ENCODE measurements around the gene PRMT1. TPM values are rescaled to one million over a fixed set of nuclear protein-coding genes. Genes with fewer than 3 reads are reported as not detected.

PRMT1 gene
- total RNA-seq, 1 donor from 2014 or later = 362 TPM

DNA sequence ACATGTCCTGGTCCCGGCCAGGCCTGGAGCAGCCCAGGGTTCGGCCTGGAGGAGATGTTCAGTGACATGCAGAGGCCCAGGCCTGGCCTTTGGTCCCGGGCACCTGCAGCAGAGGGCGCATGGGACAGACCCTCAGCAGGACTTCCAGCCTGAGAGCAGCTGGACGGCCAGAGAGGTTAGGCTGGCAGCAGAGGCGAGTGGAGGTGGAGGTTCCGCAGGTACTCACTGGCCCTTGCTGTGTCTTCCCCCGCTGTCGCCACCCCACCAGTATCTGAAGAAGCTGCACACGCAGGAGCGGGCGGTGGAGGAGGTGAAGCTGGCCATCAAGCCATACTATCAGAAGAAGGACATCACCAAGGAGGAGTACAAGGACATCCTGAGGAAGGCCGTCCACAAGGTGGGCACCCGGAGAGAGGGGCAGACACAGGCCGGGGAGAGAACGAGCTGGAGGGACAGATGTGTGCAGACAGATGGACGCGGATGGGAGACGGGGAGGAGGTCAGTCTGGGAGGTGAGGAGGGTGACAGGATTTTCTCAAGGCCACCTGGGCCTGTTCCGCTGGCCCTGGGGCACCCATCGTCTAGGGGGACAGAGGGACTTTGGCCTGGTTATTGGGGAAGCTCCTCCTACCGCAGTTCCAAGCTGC, 19.5 kb upstream of the PRMT1 start:
- H3K4me3 ChIP-seq (ENCODE audit: low read length in 3 of 3) = no peak overlapping the region
- no peaks in the 10 kb centered on the region for H3K9me3 ChIP-seq (ENCODE audit: control insufficient read depth in 3 of 3, low read length in 3 of 3)
- peaks cover 79 to 82% (median 81%) of the 10 kb centered on the region in 3 donors for H3K36me3 ChIP-seq (ENCODE audit: control insufficient read depth in 3 of 3, insufficient read depth in 3 of 3, low read length in 3 of 3)
- H3K4me1 ChIP-seq (ENCODE audit: control insufficient read depth in 3 of 3, insufficient read depth in 3 of 3, low read length in 3 of 3) = no peaks in the 10 kb centered on the region
- H3K27ac ChIP-seq (ENCODE audit: low read depth, low read length) = no peak overlapping the region
- H3K27me3 ChIP-seq (ENCODE audit: control insufficient read depth in 3 of 3, insufficient read depth in 3 of 3, low read length in 3 of 3) = no peaks in the 10 kb centered on the region
- no peak overlapping the region for H3K9ac ChIP-seq (ENCODE audit: low read depth in 1 of 3, low read length in 3 of 3)

DNA sequence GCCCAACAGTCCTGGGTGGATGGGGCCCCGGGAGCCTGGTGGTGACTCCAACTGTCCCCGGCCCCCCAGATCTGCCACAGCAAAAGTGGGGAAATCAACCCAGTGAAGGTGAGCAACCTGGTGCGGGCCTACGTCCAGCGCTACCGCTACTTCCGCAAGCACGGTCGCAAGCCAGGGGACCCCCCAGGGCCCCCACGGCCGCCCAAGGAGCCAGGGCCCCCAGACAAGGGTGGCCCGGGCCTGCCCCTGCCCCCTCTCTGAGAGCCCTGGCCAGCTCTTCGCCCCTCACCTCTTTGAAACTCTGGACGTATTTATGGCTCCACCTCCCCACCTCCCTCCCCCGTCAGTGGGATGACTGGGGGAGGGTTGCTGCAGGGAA, 18.9 kb upstream of the PRMT1 start:
- Histone ChIP-seq H3K36me3 (ENCODE audit: control insufficient read depth in 3 of 3, insufficient read depth in 3 of 3, low read length in 3 of 3) (peaks cover 79 to 81% (median 80%) of the 10 kb centered on the region in 3 donors), H3K9ac (ENCODE audit: low read depth in 1 of 3, low read length in 3 of 3) (no peak overlapping the region), H3K4me1 (ENCODE audit: control insufficient read depth in 3 of 3, insufficient read depth in 3 of 3, low read length in 3 of 3) (peaks cover 0 to 2% (median 1%) of the 10 kb centered on the region in 3 donors), H3K4me3 (ENCODE audit: low read length in 3 of 3) (no peak overlapping the region), H3K27me3 (ENCODE audit: control insufficient read depth in 3 of 3, insufficient read depth in 3 of 3, low read length in 3 of 3) (no peaks in the 10 kb centered on the region), H3K9me3 (ENCODE audit: control insufficient read depth in 3 of 3, low read length in 3 of 3) (no peaks in the 10 kb centered on the region), H3K27ac (ENCODE audit: low read depth, low read length) (no peak overlapping the region)

DNA sequence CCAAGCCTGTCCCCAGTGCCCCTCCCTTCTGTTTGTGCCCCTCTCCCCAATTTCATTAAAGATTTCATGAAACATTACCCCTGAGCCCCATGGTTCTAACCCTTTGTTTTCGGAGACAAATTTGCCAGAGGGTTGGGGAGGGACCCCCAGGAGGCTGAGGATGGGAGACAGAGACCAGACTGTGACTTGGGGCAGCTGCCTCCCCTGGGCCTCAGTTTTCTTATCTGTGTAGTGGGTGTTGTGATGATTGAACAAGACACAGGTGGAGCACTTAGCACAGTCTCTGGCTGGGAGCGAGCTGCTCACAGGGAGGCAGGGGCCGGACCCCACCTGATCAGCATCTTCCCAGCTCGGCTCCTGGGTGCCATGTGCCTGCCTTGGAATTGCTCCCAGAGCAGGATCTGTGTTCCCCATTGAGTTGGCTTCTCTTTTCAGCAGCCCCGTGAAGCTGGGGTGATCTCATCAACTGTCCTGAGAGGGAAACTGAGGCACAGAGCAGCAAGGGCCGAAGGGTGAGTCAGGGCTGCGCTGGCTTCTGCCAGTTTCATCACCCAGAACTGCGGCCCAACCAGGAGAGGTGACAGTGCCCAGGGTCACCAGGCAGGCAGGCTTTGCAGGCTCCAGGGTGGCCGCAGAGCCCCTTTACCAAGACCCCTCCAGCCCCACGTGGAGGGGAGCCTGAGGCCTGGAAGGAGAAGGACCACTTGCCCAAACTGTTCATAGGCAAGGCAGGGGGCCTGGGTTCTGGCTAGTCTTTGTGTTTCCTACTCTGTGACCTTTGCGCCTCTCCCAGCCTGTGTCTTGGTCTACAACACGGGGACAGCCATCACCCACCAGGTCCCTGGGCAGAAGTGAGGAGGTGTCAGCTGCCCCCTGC, 18.3 kb upstream of the PRMT1 start:
- H3K36me3 ChIP-seq (ENCODE audit: control insufficient read depth in 3 of 3, insufficient read depth in 3 of 3, low read length in 3 of 3) = peaks cover 75 to 79% (median 77%) of the 10 kb centered on the region in 3 donors
- H3K9ac ChIP-seq (ENCODE audit: low read depth in 1 of 3, low read length in 3 of 3) = peak overlapping the region in 1 of 3 donors; percentile 45
- H3K9me3 ChIP-seq (ENCODE audit: control insufficient read depth in 3 of 3, low read length in 3 of 3) = no peaks in the 10 kb centered on the region
- H3K4me3 ChIP-seq (ENCODE audit: low read length in 3 of 3) = no peak overlapping the region
- H3K4me1 ChIP-seq (ENCODE audit: control insufficient read depth in 3 of 3, insufficient read depth in 3 of 3, low read length in 3 of 3) = peaks cover 0 to 7% (median 5%) of the 10 kb centered on the region in 3 donors
- H3K27ac ChIP-seq (ENCODE audit: low read depth, low read length) = no peak overlapping the region
- no peaks in the 10 kb centered on the region for H3K27me3 ChIP-seq (ENCODE audit: control insufficient read depth in 3 of 3, insufficient read depth in 3 of 3, low read length in 3 of 3)

DNA sequence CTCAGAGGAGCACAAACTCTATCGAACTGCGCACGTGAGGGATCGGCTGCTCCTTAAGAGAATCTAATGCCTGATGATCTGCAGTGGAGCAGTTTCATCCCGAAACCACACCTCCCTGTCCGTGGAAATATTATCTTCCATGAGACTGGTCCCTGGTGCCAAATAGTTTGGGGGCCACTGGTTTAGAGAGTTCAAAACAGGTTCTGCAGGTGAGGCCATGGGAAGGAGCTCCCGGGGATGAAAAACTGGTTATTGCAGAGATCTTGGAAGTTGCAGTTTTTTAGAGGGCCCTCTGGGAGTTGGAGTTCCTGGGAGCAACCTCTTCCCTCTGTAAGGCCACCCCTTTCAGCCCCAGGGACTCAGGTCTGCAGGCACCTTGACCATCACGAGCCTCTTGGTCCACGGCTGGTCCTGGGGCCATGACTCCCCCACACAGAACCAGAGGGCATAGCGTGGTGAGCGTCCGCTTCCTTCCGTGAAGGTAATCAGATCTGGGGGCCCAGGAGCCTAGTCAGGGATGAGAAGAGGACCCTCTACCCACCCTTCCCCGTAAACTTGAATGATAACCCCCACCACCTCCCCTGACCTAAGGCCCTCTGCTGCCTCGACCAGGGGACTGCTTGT, 16.6 kb upstream of the PRMT1 start:
- no peak overlapping the region for H3K27ac ChIP-seq (ENCODE audit: low read depth, low read length)
- H3K36me3 ChIP-seq (ENCODE audit: control insufficient read depth in 3 of 3, insufficient read depth in 3 of 3, low read length in 3 of 3) = peaks cover 61 to 65% (median 63%) of the 10 kb centered on the region in 3 donors
- no peak overlapping the region for H3K9ac ChIP-seq (ENCODE audit: low read depth in 1 of 3, low read length in 3 of 3)
- H3K9me3 ChIP-seq (ENCODE audit: control insufficient read depth in 3 of 3, low read length in 3 of 3) = no peaks in the 10 kb centered on the region
- H3K27me3 ChIP-seq (ENCODE audit: control insufficient read depth in 3 of 3, insufficient read depth in 3 of 3, low read length in 3 of 3) = no peaks in the 10 kb centered on the region
- H3K4me1 ChIP-seq (ENCODE audit: control insufficient read depth in 3 of 3, insufficient read depth in 3 of 3, low read length in 3 of 3) = peaks cover 13 to 23% (median 20%) of the 10 kb centered on the region in 3 donors
- H3K4me3 ChIP-seq (ENCODE audit: low read length in 3 of 3) = no peak overlapping the region

DNA sequence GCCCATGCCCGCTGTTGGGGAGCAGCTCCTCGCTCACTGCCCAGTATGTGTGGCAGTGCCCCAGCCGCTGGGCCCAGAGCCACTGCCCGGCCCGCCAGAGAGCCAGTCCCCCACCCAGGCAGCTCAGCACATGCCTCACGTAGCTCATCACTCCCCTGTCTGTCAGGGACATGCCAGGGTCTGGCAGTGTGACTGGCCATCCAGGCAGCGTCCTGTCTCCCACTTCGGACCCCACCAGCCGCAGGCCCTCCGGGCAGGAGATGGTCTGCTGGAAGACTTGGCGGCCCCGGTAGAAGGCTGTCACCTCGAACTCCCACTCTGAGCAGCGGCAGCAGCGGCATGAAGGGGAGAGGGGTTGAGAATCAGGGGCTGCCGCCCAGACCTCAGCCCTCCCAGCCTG, 15.1 kb upstream of the PRMT1 start:
- H3K27me3 ChIP-seq (ENCODE audit: control insufficient read depth in 3 of 3, insufficient read depth in 3 of 3, low read length in 3 of 3) = no peaks in the 10 kb centered on the region
- H3K9ac ChIP-seq (ENCODE audit: low read depth in 1 of 3, low read length in 3 of 3) = no peak overlapping the region
- H3K36me3 ChIP-seq (ENCODE audit: control insufficient read depth in 3 of 3, insufficient read depth in 3 of 3, low read length in 3 of 3) = peaks cover 46 to 51% (median 49%) of the 10 kb centered on the region in 3 donors
- no peaks in the 10 kb centered on the region for H3K9me3 ChIP-seq (ENCODE audit: control insufficient read depth in 3 of 3, low read length in 3 of 3)
- no peak overlapping the region for H3K4me3 ChIP-seq (ENCODE audit: low read length in 3 of 3)
- H3K27ac ChIP-seq (ENCODE audit: low read depth, low read length) = no peak overlapping the region
- H3K4me1 ChIP-seq (ENCODE audit: control insufficient read depth in 3 of 3, insufficient read depth in 3 of 3, low read length in 3 of 3) = peaks cover 20 to 33% (median 28%) of the 10 kb centered on the region in 3 donors

DNA sequence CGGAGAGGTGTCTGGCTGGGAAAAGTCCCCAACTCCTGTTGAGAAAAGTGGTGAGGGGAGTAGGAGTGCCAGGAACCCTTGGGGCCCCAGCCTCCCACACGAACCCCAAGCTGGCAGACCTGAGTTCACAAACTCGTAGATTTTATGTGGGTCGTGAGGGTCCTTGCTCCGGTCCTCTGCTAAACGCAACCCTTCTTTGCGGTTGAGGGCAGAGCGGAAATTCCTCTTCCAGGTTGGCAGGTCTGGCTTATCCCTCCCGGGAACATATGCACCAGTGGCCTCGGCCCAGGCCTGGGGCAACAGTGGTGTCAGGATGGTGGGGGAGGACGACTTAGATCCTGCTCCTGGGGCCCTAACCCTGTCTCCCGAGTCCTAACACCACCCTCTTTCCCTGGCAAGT, 13.8 kb upstream of the PRMT1 start:
- no peaks in the 10 kb centered on the region for H3K27me3 ChIP-seq (ENCODE audit: control insufficient read depth in 3 of 3, insufficient read depth in 3 of 3, low read length in 3 of 3)
- no peak overlapping the region for H3K27ac ChIP-seq (ENCODE audit: low read depth, low read length)
- no peak overlapping the region for H3K9ac ChIP-seq (ENCODE audit: low read depth in 1 of 3, low read length in 3 of 3)
- H3K4me1 ChIP-seq (ENCODE audit: control insufficient read depth in 3 of 3, insufficient read depth in 3 of 3, low read length in 3 of 3) = peaks cover 20 to 33% (median 28%) of the 10 kb centered on the region in 3 donors
- no peak overlapping the region for H3K4me3 ChIP-seq (ENCODE audit: low read length in 3 of 3)
- no peaks in the 10 kb centered on the region for H3K9me3 ChIP-seq (ENCODE audit: control insufficient read depth in 3 of 3, low read length in 3 of 3)
- H3K36me3 ChIP-seq (ENCODE audit: control insufficient read depth in 3 of 3, insufficient read depth in 3 of 3, low read length in 3 of 3) = peaks cover 35 to 39% (median 38%) of the 10 kb centered on the region in 3 donors

DNA sequence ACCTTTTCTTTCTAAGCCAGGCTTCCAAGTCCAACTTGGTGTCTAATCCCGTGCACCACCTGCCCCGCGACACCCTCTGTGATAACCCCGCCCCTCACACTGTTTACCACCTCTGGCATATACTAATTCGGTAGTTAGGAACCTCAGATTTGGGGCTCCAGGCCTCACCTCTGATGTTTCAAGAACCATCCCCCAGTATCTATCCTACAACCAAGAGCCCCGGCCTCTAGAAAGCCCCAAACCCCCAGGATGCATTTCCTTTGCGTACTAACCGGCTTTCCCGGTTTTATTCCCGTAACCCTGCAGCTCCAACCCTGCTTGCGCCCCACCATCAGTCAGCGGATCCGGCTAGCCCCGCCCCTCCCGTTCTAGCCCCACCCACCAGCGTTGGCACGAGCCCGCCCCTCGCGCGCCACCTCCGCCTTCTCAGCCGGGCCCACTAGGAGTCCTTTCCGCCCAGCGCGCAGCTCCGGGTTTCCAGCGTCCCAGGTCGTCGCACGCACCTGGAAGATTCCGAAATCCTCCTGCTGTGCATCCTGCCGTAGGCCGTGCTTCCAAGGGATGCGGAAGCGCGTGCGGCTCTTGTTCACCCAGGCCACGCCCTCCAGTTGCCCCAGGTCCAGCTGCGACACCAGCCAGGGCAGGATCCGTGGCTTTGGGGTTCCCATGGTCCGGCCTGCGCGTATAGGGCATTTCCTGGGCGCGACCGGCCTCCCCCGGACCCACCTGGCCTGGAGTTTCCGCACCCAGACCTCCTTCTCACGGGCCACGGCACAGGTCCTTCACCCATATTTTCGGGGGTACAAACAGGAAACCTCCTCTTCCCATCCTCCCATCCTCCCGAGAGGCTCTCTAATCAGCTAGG, 12.7 kb upstream of the PRMT1 start:
- H3K36me3 ChIP-seq (ENCODE audit: control insufficient read depth in 3 of 3, insufficient read depth in 3 of 3, low read length in 3 of 3) = peaks cover 26 to 33% (median 27%) of the 10 kb centered on the region in 3 donors
- H3K4me3 ChIP-seq (ENCODE audit: low read length in 3 of 3) = peak overlapping the region; percentile 87 to 94 (median 91)
- peaks cover 20 to 33% (median 28%) of the 10 kb centered on the region in 3 donors for H3K4me1 ChIP-seq (ENCODE audit: control insufficient read depth in 3 of 3, insufficient read depth in 3 of 3, low read length in 3 of 3)
- no peaks in the 10 kb centered on the region for H3K9me3 ChIP-seq (ENCODE audit: control insufficient read depth in 3 of 3, low read length in 3 of 3)
- peak overlapping the region; percentile 87 to 91 (median 91) for H3K9ac ChIP-seq (ENCODE audit: low read depth in 1 of 3, low read length in 3 of 3)
- H3K27me3 ChIP-seq (ENCODE audit: control insufficient read depth in 3 of 3, insufficient read depth in 3 of 3, low read length in 3 of 3) = no peaks in the 10 kb centered on the region
- peak overlapping the region; percentile 90 for H3K27ac ChIP-seq (ENCODE audit: low read depth, low read length)

DNA sequence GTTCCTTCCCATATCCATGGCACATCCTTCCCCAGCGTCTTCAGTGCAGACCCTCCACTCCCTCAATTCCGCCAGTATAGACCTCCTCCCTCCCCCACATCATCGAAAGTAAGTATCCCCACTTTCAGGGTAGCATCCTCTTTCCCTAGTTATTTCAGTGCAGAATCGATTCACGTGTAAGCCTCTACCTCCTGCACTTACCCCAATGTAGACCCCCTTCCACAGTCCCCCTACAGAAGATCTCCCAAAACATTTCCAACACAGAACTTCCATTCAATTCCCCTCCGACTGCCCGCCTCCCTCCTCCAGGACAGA, 12.1 kb upstream of the PRMT1 start:
- Histone ChIP-seq H3K4me1 (ENCODE audit: control insufficient read depth in 3 of 3, insufficient read depth in 3 of 3, low read length in 3 of 3) (peaks cover 20 to 33% (median 28%) of the 10 kb centered on the region in 3 donors), H3K36me3 (ENCODE audit: control insufficient read depth in 3 of 3, insufficient read depth in 3 of 3, low read length in 3 of 3) (peaks cover 20 to 31% (median 23%) of the 10 kb centered on the region in 3 donors), H3K9ac (ENCODE audit: low read depth in 1 of 3, low read length in 3 of 3) (peak overlapping the region; percentile 87 to 91 (median 91)), H3K9me3 (ENCODE audit: control insufficient read depth in 3 of 3, low read length in 3 of 3) (no peaks in the 10 kb centered on the region), H3K4me3 (ENCODE audit: low read length in 3 of 3) (peak overlapping the region; percentile 87 to 94 (median 91)), H3K27me3 (ENCODE audit: control insufficient read depth in 3 of 3, insufficient read depth in 3 of 3, low read length in 3 of 3) (no peaks in the 10 kb centered on the region), H3K27ac (ENCODE audit: low read depth, low read length) (peak overlapping the region; percentile 90)

DNA sequence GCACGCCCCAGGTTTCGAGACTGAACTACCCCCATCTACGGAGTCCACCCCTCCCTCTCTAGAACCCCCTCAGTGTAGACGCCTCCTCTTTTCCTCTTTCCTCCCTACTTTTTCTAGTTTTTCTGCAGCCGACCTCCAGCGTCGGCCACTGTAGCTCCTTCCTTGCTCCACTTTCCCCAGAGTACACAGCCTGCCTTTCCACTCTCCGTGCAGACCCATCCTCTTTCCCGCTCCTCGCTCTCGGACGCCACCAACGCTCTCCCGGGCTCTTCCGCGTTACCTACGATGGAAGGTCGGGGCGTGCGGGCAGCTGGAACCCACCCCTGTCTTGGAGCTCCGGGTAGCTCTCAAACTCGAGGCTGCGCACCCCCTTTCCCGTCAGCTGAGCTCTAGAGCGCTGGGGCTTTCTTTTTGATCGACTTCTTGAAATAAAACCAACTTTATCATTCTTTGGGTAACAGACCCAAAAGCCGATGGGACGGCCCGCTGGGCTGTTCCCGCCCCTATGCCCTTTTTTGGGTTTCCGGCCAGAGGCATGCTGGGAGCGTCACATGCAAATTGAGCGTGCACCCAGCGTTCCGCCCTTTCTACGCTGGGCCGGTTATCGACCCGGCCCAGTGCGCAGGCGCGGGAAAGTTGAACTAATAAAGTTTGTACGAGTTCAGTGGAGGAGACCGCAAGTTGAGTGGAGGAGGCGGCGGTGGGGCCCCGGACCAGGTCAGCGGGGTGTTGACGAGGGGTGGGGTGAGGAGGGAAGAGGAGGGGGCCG, 11.5 kb upstream of the PRMT1 start, which contains the start of the genes BCL2L12 and IRF3:
Gene BCL2L12, plus strand, starts transcription at position 583 of the 769 bp plus-strand sequence. CDS start 760 bp downstream, outside the sequence.
Gene IRF3, minus strand, starts transcription at position 507 of the 769 bp plus-strand sequence. CDS start 1,019 bp downstream, outside the sequence.
- Histone ChIP-seq H3K9ac (ENCODE audit: low read depth in 1 of 3, low read length in 3 of 3) (peak within 1 kb of the TSS; percentile 91), H3K9me3 (ENCODE audit: control insufficient read depth in 3 of 3, low read length in 3 of 3) (no peaks in the 10 kb centered on the region), H3K4me1 (ENCODE audit: control insufficient read depth in 3 of 3, insufficient read depth in 3 of 3, low read length in 3 of 3) (peaks cover 20 to 33% (median 28%) of the 10 kb centered on the region in 3 donors), H3K4me3 (ENCODE audit: low read length in 3 of 3) (peak within 1 kb of the TSS; percentile 87 to 94 (median 91)), H3K27me3 (ENCODE audit: control insufficient read depth in 3 of 3, insufficient read depth in 3 of 3, low read length in 3 of 3) (no peaks in the 10 kb centered on the region), H3K27ac (ENCODE audit: low read depth, low read length) (peak within 1 kb of the TSS; percentile 90), H3K36me3 (ENCODE audit: control insufficient read depth in 3 of 3, insufficient read depth in 3 of 3, low read length in 3 of 3) (peaks cover 19 to 31% (median 22%) of the 10 kb centered on the region in 3 donors)
